GM12878 (cell line): ENCODE results near the gene GRIK1. TPM values are rescaled to one million over a fixed set of nuclear protein-coding genes. Genes with fewer than 3 reads are reported as not detected.

Experiments
- ATAC-seq: fragments of 200-7000 bp; cut with Tn5 transposase; 3 replicates; pipeline ENCODE4 v1.9.1; 2020; ENCODE audit warnings: mild to moderate bottlenecking, moderate library complexity
- BruUV-seq: library from RNA; stranded (reverse); fragments of 400-500 nt; replicated peaks from 2 replicates; lab custom pipeline; 2021; lab: Mats Ljungman, UMichigan
- CTCF ChIA-PET: fragments of 300-600 bp; sonication (Branson Sonifier 250); formaldehyde crosslinking; extraction: SDS; loops from one replicate; lab custom pipeline; 2021; ENCODE audit warnings: inconsistent platforms; lab: Yijun Ruan, JAX
- POLR2A ChIA-PET: fragments of 350-600 bp; formaldehyde crosslinking; extraction: SDS; loops from one replicate; lab custom pipeline; 2021; ENCODE audit warnings: inconsistent platforms; lab: Charles Lee
- RAD21 ChIA-PET: fragments of 300-600 bp; sonication (Branson Sonifier 250); formaldehyde crosslinking; loops from one replicate; lab custom pipeline; 2023; ENCODE audit warnings: antibody characterized with exemption; ENCODE audit not compliant: unreplicated experiment; lab: Charles Lee
- SMC1A ChIA-PET: fragments of 300-600 bp; sonication (Branson Sonifier 250); formaldehyde crosslinking; loops from one replicate; lab custom pipeline; 2023; ENCODE audit not compliant: unreplicated experiment, uncharacterized antibody; lab: Charles Lee
- DNase-seq: peaks from one replicate; pipeline ENCODE4 v3.0.0-alpha.2; 2011; ENCODE audit warnings: low read depth, low spot score
- FAIRE-seq: peaks from 3 replicates; lab custom pipeline; 2011; peaks lifted over from hg19 to GRCh38; lab: Jason Lieb, UNC
- H2AFZ ChIP-seq: 2 replicates; pipeline ENCODE4 v1.6.0; 2011; ENCODE audit warnings: low read depth, low read length, control low read depth; ENCODE audit not compliant: control insufficient read depth
- H3K27ac ChIP-seq: 2 replicates; pipeline ENCODE4 v1.5.1; 2011; ENCODE audit warnings: control low read depth; ENCODE audit not compliant: control insufficient read depth, insufficient read depth
- H3K27me3 ChIP-seq, 2 experiments: replicated peaks in 1 of 2; 2 replicates each; pipeline versions ENCODE4 v1.6.0 to v1.6.1; 2011; ENCODE audit warnings: low read length in 1 of 2; ENCODE audit not compliant: control insufficient read depth in 2 of 2, insufficient read depth in 2 of 2
- H3K36me3 ChIP-seq, 2 experiments: 2 replicates each; pipeline ENCODE4 v1.5.1; 2011; ENCODE audit warnings: low read length in 1 of 2; ENCODE audit not compliant: control insufficient read depth in 2 of 2, insufficient read depth in 2 of 2
- H3K4me1 ChIP-seq: 2 replicates; pipeline ENCODE4 v1.6.1; 2011; ENCODE audit warnings: mild to moderate bottlenecking, low read length, moderate library complexity, mixed read lengths; ENCODE audit not compliant: control insufficient read depth, insufficient read depth
- H3K4me2 ChIP-seq: 2 replicates; pipeline ENCODE4 v1.6.0; 2011; ENCODE audit warnings: control low read depth; ENCODE audit not compliant: control insufficient read depth, insufficient read depth
- H3K4me3 ChIP-seq: fragments of 200-600 bp; sonication (generic); 2 replicates; pipeline ENCODE4 v1.5.1; 2016
- H3K79me2 ChIP-seq: 2 replicates; pipeline ENCODE4 v1.6.0; 2011; ENCODE audit warnings: low read length; ENCODE audit not compliant: control insufficient read depth, insufficient read depth
- H3K9ac ChIP-seq: 2 replicates; pipeline ENCODE4 v1.8.0; 2011; ENCODE audit warnings: low read length, control low read depth, mixed read lengths; ENCODE audit not compliant: control insufficient read depth, insufficient read depth
- H3K9me3 ChIP-seq: replicated peaks from 3 replicates; pipeline ENCODE4 v1.5.1; 2011; ENCODE audit warnings: mild to moderate bottlenecking, low read length; ENCODE audit not compliant: control insufficient read depth, insufficient read depth
- H4K20me1 ChIP-seq: 2 replicates; pipeline ENCODE4 v1.6.0; 2011; ENCODE audit not compliant: control insufficient read depth, insufficient read depth
- ATF7 ChIP-seq: fragments of 450-650 bp; IDR thresholded peaks from 2 replicates; pipeline ENCODE4 v1.6.1; 2016; ENCODE audit warnings: low read depth, mild to moderate bottlenecking
- NBN ChIP-seq: fragments of 450-650 bp; IDR thresholded peaks from 2 replicates; pipeline ENCODE4 v1.6.1; 2016
- SUPT20H ChIP-seq: IDR thresholded peaks from 2 replicates; pipeline ENCODE4 v1.6.1; 2011; ENCODE audit warnings: low read depth, mild to moderate bottlenecking, low read length, moderate library complexity, borderline replicate concordance; ENCODE audit not compliant: control insufficient read depth
- WGBS: methylation state at CpG from one replicate; pipeline ENCODE4 v1.1.6; 2016; ENCODE audit warnings: low lambda C conversion rate; ENCODE audit not compliant: insufficient replicate concordance, insufficient coverage; ENCODE audit errors: missing lambda C conversion rate; 5-methylcytosine and 5-hydroxymethylcytosine counted together
- in situ Hi-C: fragments of 300-500 bp; cut with MboI; formaldehyde crosslinking; loops from 9 replicates; pipeline ENCODE4 v1.14.3; 2018; ENCODE audit warnings: mixed read lengths
- intact Hi-C: fragments of 100-400 bp; cut with micrococcal nuclease; formaldehyde crosslinking; loops from one replicate; pipeline ENCODE4 v1.14.2; 2022; ENCODE audit not compliant: unreplicated experiment
- polyA plus RNA-seq, 11 experiments: library from polyadenylated mRNA; depleted of rRNA in 4 of 11; unstranded in 6 of 11; stranded (reverse) in 5 of 11; fragments of >200 nt; fragmentation: Nextera tagmentation in 4 of 11; fragmentation: Illumina TruSeq in 1 of 11; extraction: Ambion mirVana in 4 of 11; extraction: Trizol in 1 of 11; gene quantifications; 1 replicate in 1 of 11; 2 replicates in 10 of 11; pipeline versions ENCODE4 v1.2.1 to v1.2.3, GENCODE V29; 2011 to 2016; ENCODE audit warnings: inconsistent platforms in 2 of 11, missing spikeins in 2 of 11, low read depth in 1 of 11
- total RNA-seq, 4 experiments: library from RNA; depleted of rRNA in 3 of 4; stranded (reverse); fragments of >200 nt in 3 of 4; fragmentation: Illumina TruSeq in 1 of 4; extraction: Trizol in 1 of 4; gene quantifications; 2 replicates each; pipeline versions ENCODE4 v1.2.1 to v1.2.3, GENCODE V29; 2013 to 2021
- TF ChIP-seq, protein P1 (sequence below): fragments of 450-650 bp; IDR thresholded peaks from 2 replicates; pipeline ENCODE4 v1.6.1; 2017; ENCODE audit warnings: mild to moderate bottlenecking
- TF ChIP-seq, protein P2 (sequence below), 3 experiments: IDR thresholded peaks in 2 of 3; conservative IDR thresholded peaks in 1 of 3; 2 replicates each; pipeline ENCODE4 v1.5.1; 2011; ENCODE audit warnings: low read depth in 3 of 3, low read length in 3 of 3, mild to moderate bottlenecking in 3 of 3, control low read depth in 2 of 3, moderate library complexity in 2 of 3, inconsistent platforms in 1 of 3, mixed read lengths in 1 of 3; ENCODE audit not compliant: control insufficient read depth in 2 of 3, insufficient read depth in 1 of 3; ENCODE audit errors: extremely low read depth in 1 of 3
- TF ChIP-seq, protein P3 (sequence below): IDR thresholded peaks from 2 replicates; pipeline ENCODE4 v1.6.1; 2011; ENCODE audit warnings: mild to moderate bottlenecking, low read depth, low read length, moderate library complexity; ENCODE audit not compliant: insufficient replicate concordance
- TF ChIP-seq, protein P4 (sequence below): IDR thresholded peaks from 2 replicates; pipeline ENCODE4 v1.6.1; 2012; ENCODE audit warnings: low read depth, low read length, improper control_type of control experiment

The GRIK1 gene
- total and polyA plus RNA-seq, 10 of the 15 experiments (the other 5 are each of a cell fraction or from before 2014, with no cell fraction given) = 0.05 to 0.13 (median 0.09) TPM; not detected in 7

DNA sequence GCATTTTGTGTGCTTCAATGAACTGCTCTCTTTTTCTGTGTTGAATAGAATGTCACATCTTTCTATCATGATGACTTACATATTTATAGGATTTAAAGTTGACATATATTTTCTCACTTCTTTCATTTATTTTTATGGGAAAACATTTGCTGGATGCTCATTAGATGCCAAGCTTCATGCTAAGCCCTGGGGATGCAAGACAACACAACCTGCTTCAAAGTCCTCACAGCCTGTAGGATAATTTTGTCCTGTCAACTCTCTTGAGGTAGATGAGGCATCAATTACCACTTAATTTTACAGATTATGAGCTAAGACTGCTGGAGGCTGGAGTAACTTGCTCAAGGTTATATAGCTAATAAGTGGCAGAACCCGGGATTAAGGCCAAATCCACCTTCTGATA, 264.3 kb downstream of the GRIK1 start:
- ChIA-PET RAD21 (no interaction called here), POLR2A (no interaction called here), CTCF (no interaction called here), SMC1A (interaction anchor here (0.7 kb wide), 1 partner anchor 53 kb away, joined by 3 read pairs; no protein-coding TSS in a partner anchor)
- FAIRE-seq = no peak
- Histone ChIP-seq H2AFZ (no peak overlapping the region), H3K9me3 (no peaks in the 10 kb centered on the region), H3K4me3 (no peak overlapping the region), H4K20me1 (no peaks in the 10 kb centered on the region)
- intact Hi-C loops (no loop called here), in situ Hi-C loops (no loop called here)
- TF ChIP-seq NBN = no peak
- TF ChIP-seq, protein P1, sequence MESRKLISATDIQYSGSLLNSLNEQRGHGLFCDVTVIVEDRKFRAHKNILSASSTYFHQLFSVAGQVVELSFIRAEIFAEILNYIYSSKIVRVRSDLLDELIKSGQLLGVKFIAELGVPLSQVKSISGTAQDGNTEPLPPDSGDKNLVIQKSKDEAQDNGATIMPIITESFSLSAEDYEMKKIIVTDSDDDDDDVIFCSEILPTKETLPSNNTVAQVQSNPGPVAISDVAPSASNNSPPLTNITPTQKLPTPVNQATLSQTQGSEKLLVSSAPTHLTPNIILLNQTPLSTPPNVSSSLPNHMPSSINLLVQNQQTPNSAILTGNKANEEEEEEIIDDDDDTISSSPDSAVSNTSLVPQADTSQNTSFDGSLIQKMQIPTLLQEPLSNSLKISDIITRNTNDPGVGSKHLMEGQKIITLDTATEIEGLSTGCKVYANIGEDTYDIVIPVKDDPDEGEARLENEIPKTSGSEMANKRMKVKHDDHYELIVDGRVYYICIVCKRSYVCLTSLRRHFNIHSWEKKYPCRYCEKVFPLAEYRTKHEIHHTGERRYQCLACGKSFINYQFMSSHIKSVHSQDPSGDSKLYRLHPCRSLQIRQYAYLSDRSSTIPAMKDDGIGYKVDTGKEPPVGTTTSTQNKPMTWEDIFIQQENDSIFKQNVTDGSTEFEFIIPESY = no peak
- TF ChIP-seq, all 136 proteins: peak for 0
- DNase-seq (no peak), ATAC-seq (no peak)
- BruUV-seq = no TSS peak
- Histone ChIP-seq H3K4me1 (no peaks in the 10 kb centered on the region), H3K36me3 (no peaks in the 10 kb centered on the region), H3K9ac (no peak overlapping the region), H3K4me2 (no peak overlapping the region), H3K27me3 (no peaks in the 10 kb centered on the region), H3K79me2 (no peaks in the 10 kb centered on the region), H3K27ac (no peak overlapping the region)
- WGBS = 0% methylated on average over 1 of the region's 1 CpG

DNA sequence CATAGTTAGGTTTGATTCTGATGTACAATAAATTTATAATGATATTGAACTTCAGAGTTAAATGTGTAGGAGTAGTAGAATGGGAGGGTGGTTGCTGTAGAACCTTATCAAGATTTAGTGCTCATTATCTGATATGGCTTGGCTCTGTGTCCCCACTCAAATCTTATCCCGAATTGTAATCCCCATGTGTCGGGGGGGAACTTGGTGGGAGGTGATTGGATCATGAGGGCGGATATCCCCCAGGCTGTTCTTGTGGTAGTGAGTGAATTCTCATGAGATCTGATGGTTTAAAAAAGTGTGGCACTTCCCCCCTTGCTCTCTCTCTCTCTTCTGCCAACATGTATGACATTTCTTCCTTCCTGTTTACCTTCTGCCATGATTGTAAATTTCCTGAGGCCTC, 265.5 kb downstream of the GRIK1 start:
- intact Hi-C loops (no loop called here), in situ Hi-C loops (no loop called here)
- H3K9me3 ChIP-seq = no peaks in the 10 kb centered on the region
- H3K4me2 ChIP-seq = no peak overlapping the region
- no peak for ATAC-seq
- H3K4me3 ChIP-seq = no peak overlapping the region
- FAIRE-seq = no peak
- ChIA-PET SMC1A (no interaction called here), RAD21 (no interaction called here), CTCF (interaction anchor here (0.6 kb wide), 1 partner anchor 1502 kb away, joined by 3 read pairs; no protein-coding TSS in a partner anchor), POLR2A (no interaction called here)
- H3K27me3 ChIP-seq = no peaks in the 10 kb centered on the region
- H3K36me3 ChIP-seq = no peaks in the 10 kb centered on the region
- 3% methylated on average over 3 of the region's 3 CpGs for WGBS
- no TSS peak for BruUV-seq
- H3K4me1 ChIP-seq = no peaks in the 10 kb centered on the region
- H3K79me2 ChIP-seq = no peaks in the 10 kb centered on the region
- H3K27ac ChIP-seq = no peak overlapping the region
- H2AFZ ChIP-seq = no peak overlapping the region
- H4K20me1 ChIP-seq = no peaks in the 10 kb centered on the region
- no peak overlapping the region for H3K9ac ChIP-seq
- DNase-seq = no peak
- TF ChIP-seq, protein P2, sequence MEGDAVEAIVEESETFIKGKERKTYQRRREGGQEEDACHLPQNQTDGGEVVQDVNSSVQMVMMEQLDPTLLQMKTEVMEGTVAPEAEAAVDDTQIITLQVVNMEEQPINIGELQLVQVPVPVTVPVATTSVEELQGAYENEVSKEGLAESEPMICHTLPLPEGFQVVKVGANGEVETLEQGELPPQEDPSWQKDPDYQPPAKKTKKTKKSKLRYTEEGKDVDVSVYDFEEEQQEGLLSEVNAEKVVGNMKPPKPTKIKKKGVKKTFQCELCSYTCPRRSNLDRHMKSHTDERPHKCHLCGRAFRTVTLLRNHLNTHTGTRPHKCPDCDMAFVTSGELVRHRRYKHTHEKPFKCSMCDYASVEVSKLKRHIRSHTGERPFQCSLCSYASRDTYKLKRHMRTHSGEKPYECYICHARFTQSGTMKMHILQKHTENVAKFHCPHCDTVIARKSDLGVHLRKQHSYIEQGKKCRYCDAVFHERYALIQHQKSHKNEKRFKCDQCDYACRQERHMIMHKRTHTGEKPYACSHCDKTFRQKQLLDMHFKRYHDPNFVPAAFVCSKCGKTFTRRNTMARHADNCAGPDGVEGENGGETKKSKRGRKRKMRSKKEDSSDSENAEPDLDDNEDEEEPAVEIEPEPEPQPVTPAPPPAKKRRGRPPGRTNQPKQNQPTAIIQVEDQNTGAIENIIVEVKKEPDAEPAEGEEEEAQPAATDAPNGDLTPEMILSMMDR (IDR thresholded peaks at IDR 0.05 in 2 of 3, conservative IDR thresholded peaks at IDR 0.05 in 1 of 3; ENCODE audit: control insufficient read depth in 2 of 3, extremely low read depth in 1 of 3, insufficient read depth in 1 of 3, low read depth in 3 of 3, low read length in 3 of 3) = no peak
- TF ChIP-seq, protein P3, sequence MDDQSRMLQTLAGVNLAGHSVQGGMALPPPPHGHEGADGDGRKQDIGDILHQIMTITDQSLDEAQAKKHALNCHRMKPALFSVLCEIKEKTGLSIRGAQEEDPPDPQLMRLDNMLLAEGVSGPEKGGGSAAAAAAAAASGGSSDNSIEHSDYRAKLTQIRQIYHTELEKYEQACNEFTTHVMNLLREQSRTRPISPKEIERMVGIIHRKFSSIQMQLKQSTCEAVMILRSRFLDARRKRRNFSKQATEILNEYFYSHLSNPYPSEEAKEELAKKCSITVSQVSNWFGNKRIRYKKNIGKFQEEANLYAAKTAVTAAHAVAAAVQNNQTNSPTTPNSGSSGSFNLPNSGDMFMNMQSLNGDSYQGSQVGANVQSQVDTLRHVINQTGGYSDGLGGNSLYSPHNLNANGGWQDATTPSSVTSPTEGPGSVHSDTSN = no peak
- TF ChIP-seq, protein P4, sequence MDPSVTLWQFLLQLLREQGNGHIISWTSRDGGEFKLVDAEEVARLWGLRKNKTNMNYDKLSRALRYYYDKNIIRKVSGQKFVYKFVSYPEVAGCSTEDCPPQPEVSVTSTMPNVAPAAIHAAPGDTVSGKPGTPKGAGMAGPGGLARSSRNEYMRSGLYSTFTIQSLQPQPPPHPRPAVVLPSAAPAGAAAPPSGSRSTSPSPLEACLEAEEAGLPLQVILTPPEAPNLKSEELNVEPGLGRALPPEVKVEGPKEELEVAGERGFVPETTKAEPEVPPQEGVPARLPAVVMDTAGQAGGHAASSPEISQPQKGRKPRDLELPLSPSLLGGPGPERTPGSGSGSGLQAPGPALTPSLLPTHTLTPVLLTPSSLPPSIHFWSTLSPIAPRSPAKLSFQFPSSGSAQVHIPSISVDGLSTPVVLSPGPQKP = no peak
- TF ChIP-seq ATF7 (no peak), SUPT20H (no peak)
- TF ChIP-seq, protein P1 = no peak
